Measurements from ENCODE around the gene GDAP2.

Gene GDAP2

GRCh38 chr1:117842408-117843170, 86.8 kb downstream of the GDAP2 start:
- DNase-seq (ENCODE audit: low read depth in 2 of 2): no peak

DNA sequence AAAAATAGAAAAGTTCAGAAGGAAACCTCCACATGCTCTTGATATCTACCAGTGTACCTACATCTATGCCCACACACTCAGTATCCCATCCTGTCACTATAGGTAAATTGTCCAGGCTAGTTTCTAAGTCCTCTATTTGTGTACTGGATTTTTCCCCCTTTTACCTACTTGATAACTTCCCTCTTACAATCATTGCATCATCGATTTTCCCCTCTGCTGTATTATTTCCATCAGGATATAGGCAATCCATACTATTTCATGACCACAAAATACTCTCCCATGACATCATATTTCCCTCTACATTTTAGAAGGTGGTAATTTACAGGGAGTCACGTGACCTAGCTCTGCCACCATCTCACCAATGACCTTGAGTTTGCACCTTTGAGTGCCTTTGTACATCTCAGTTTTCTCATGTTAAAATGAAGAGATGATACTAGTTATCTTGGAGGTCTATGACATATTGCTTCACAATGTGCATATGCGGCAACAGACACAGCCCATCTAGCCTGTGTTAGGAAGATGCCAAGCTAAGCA, 88.2 kb downstream of the GDAP2 start:
- DNase-seq (ENCODE audit: low read depth in 2 of 2): no peak

- DNase-seq (ENCODE audit: low read depth in 2 of 2): no peak
These were observed 90.5 kb downstream of the GDAP2 start for GRCh38 chr1:117838911-117839310.

GRCh38 chr1:117836069-117836468, 93.4 kb downstream of the GDAP2 start:
- DNase-seq (ENCODE audit: low read depth in 2 of 2): no peak

GRCh38 chr1:117834416-117834815, 95.0 kb downstream of the GDAP2 start:
- DNase-seq (ENCODE audit: low read depth in 2 of 2): no peak

DNA sequence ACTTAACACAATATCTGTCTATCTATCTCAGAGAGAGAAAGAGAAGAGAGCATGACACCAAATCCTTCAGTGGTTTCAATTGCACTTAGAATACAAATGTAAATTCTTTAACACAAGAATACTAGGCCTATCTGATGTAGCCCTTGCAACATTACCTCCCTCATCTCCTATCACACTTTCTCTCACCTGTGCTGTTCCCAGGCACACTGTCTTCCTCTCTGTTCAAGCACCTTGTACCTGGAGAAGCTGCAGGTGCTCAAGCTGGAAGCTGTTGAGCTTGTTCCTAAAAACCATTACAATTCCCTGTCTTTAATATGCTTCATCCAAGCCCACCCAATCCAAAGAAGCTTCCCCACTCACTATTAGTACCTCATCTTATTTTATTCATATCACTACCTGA, 97.0 kb downstream of the GDAP2 start:
- DNase-seq (ENCODE audit: low read depth in 2 of 2): no peak

DNA sequence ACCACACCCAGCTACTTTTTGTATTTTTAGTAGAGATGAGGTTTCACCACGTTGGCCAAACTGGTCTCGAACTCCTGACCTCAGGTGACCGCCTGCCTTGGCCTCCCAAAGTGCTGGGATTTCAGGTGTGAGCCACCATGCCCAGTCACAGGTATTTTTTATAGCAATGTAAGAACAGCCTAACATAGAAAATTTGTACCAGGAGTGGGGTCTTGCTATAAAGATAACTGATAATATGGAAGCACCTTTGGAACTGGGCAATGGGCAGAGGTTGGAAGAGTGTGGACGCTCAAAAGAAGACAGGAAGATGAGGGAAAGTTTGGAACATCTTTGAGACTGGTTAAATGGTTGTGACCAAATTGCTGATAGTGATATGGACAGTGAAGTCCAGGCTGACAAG, 99.2 kb downstream of the GDAP2 start:
- no peak for DNase-seq (ENCODE audit: low read depth in 2 of 2)

DNA sequence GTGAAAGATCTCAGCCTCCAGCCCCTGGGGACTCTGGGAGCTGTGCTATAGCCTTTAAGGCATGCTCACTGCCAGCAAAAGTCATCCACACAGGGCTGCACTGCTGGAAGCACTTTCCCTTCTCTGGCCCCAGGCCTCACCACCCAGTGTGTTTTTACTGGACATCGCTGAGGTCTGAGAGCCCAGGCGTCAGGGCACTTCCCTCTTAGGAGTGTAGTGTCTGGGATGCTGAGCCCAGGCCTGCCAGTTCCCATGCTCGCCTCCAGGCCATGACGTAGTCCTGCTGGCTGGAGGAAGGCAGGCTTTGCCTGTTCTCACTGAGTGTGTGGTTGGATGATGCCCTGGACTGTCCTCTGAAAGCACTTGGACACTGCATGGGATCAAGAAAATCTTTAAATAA, 101.2 kb downstream of the GDAP2 start:
- no peak for DNase-seq (ENCODE audit: low read depth in 2 of 2)

DNA sequence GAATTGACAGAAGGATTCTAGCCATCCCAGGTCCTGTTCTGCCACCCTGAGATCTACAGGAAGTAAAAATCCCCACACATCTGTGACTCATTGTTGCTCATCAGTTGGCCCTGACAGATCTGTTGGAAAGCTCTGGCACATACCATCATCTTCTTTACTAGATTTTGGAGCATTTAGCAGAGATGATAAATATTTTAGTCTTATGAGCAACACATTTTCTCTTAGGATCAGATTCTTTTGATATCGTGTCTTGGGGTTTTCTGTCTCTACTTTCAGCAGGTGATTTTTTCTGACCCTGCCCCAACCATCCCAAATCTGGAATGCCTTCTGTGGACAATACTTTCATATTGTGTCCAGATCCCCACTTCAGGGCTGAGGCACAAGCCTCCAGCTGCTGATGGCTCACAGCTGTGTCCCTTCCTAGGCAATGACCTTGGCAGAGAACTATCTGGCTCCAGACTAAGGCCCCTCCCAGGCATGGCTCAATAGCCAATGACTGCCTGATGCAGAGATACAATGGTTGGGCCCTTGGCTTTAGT, 102.8 kb downstream of the GDAP2 start:
- DNase-seq (ENCODE audit: low read depth in 2 of 2): no peak

GRCh38 chr1:117826119-117826518, 103.3 kb downstream of the GDAP2 start:
- no peak for DNase-seq (ENCODE audit: low read depth in 2 of 2)

DNA sequence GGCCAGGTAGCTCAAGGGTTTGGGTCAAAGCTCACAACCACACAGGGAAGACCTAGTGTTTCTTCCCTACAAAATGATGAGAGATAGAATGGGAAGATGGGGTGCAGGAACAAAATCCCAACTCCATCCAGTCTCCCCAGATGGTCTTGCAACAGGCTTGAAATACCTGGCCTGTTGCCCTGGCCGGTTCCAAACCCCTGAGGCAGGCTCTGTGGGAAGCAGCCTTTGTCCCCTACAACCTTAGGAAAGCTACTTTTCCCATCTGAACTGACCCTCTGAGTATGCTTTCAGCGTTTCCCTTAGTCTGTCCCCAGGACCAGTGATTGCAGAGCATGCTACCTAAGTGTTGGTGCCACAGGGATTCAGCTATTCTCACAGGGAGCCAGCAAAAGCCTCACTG, 104.0 kb downstream of the GDAP2 start:
- no peak for DNase-seq (ENCODE audit: low read depth in 2 of 2)

GRCh38 chr1:117824616-117825015, 104.8 kb downstream of the GDAP2 start:
- DNase-seq (ENCODE audit: low read depth in 2 of 2): no peak

DNA sequence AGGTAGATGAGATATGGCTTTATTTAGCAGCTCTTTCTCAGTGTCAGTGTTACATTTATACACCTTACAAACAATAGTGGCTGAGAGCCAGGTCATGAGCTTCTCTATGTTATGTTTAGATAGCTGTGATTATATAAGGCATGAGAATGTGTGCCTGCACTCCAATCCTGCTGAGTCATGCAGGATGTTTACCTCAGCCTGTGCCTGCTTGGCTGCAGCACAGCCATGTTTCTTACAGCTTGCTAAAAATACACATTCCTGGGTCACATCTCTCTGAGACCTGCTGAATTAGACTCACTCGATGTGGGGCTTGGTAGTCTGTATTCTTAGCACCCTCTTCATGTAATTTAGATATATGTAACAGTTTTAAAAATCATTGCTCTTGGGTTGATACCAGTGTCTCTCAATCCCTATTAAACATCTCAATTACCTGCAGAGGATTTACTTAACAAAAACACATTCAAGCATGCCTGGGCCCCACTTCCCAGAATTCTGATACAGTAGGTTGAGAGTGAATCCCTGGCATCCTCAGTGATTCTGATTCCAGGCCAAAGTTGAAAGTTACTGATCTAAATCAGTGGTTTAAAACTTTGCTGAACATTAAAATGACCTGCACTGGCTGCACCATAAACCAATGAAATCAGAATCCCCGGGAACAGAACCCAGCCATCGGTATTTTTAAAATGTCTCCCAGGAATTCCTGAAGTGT, 107.5 kb downstream of the GDAP2 start:
- DNase-seq (ENCODE audit: low read depth in 2 of 2): no peak

GRCh38 chr1:117821382-117821755, 108.1 kb downstream of the GDAP2 start:
- DNase-seq (ENCODE audit: low read depth in 2 of 2): no peak

DNA sequence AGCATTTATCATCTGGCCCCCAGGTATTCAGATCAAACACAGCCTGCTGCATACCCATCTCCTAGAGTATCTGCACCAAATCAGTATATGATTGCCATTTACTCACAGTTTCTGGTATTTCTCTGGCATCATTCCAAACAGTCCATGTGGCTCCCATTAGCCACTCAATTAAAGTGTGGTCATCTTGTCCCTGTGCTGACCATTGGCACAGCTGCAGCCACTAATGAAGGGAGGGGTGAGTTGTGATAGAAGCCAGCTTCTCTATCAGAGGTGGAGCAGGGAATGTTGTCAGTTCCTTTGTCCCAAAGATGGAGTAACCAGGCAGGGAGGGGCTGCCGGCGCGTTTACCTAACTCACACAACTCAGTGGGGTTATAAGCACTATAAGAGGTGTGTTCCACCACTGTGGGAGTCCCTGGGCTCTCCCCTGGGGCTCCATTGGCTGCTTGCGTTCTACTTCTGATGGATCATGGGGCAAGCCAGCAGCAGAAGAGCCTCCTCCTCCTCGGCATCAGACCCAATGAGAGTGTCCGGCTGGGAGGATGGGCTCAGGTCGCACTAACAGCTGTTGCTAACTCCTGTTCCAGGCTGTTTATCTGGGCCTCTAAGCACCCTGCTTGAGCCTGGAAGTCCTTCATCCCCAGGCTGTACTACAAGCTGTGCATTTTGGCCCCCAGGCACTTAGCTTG, 108.6 kb downstream of the GDAP2 start:
- no peak for DNase-seq (ENCODE audit: low read depth in 2 of 2)

DNA sequence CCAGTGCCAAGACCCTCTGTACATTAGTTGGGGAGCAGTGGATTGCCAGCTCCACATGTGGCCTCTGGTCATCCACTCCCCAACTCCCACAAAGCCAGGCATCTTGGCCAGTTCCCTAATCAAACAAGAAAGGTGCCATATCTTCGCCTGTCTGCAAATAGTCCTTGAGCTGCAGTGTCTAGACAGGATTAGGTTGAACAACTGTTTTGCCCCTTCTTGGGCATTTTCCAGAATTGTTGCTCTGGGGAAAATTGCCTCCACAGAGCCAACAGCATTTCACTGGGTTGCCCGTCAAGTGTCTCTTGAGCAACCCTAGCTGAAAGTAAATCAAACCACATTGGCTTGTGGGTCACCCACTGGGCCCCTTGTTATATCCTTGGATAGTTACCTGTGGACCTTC, 109.3 kb downstream of the GDAP2 start:
- no peak for DNase-seq (ENCODE audit: low read depth in 2 of 2)

GRCh38 chr1:117819301-117819700, 110.1 kb downstream of the GDAP2 start:
- DNase-seq (ENCODE audit: low read depth in 2 of 2): no peak

- no peak for DNase-seq (ENCODE audit: low read depth in 2 of 2)
These were observed 111.0 kb downstream of the GDAP2 start for GRCh38 chr1:117818456-117818855.

- no peak for DNase-seq (ENCODE audit: low read depth in 2 of 2)
These were observed 111.8 kb downstream of the GDAP2 start for GRCh38 chr1:117817629-117818028.

DNA sequence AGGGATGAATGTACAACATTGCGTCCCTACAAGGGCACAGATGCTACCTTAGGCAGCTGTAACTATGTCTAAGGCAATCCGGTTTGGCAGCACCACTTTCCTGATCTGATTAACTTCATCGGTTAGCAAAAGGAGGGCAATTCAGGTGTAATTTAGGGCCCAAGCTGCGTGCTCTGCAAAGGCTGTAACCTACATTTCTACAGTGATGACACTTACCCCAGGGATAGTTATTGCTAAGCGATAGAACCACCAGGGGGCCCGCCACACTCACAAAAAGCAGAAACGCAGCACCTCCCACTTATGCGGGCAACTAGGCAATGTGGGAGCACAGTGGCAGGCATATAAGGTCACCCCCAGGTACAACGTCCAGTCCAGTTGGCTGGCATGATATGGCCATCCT, 113.5 kb downstream of the GDAP2 start:
- no peak for DNase-seq (ENCODE audit: low read depth in 2 of 2)

- no peak for DNase-seq (ENCODE audit: low read depth in 2 of 2)
These were observed 114.3 kb downstream of the GDAP2 start for GRCh38 chr1:117814856-117815797.

All from stimulated activated CD8-positive, alpha-beta memory T cell treated with anti-CD3 and anti-CD28 coated beads, Interleukin-2, amount 100 ng/mL, for 1 hour (primary cell).